Testis (tissue), 2 donors: ENCODE data around the gene PSMC3.

Experiments used
- POLR2A ChIP-seq: fragments of 450-650 bp; IDR thresholded peaks from one replicate; pipeline ENCODE4 v1.6.1; 2017; ENCODE audit warnings: antibody characterized with exemption, mild to moderate bottlenecking, moderate library complexity
- TF ChIP-seq, protein P1 (sequence below), 3 experiments: fragments of 450-650 bp in 2 of 3; fragments of 200-600 bp in 1 of 3; sonication (generic) in 1 of 3; IDR thresholded peaks; one replicate each; pipeline ENCODE4 v1.5.1; 2016 to 2019; ENCODE audit warnings: antibody characterized with exemption in 3 of 3, mild to moderate bottlenecking in 2 of 3, moderate library complexity in 1 of 3

DNA sequence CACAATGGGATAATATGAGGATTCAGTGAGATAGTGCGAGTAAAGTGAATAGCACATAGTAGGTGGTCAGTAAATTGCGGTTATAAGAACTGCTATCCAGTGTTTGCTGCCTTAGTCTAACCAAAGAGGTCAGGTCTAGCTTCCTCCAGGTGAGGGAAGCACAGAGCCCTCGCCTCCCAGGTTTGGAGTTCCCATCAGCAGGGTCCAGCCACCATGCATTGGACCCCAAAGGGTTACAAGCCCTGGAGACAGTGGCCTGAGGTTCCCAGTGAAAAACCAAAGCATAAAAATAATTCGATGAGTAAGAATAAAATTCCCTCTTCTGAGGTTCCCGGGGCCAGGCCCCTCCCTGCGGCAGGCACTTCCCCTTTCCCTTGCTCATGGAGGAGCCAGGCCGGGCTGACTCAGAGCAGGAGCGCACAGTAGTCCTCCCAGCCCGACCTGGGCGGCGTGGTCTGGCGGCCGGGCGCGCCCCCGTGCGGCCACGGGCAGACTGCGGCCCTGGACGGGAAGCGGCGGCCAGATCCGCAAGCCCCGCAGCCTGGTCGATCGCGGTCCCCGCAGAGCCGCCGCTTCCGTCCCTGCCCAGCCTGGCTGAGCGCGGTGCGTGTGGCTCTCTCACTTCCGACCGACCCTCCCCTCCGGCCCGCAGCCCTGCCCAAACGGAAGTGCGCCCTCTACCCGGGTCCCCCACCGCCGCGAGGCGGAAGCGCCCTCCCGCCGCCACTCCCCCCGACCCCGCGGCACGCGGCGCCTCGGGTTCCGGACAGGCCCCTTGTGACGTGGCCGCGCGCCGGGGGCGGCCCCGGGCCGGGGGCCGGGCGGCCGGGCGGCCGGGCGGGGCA is 18.3 kb downstream of the PSMC3 start, which contains the start of gene SLC39A13:
- TF ChIP-seq, protein P1, sequence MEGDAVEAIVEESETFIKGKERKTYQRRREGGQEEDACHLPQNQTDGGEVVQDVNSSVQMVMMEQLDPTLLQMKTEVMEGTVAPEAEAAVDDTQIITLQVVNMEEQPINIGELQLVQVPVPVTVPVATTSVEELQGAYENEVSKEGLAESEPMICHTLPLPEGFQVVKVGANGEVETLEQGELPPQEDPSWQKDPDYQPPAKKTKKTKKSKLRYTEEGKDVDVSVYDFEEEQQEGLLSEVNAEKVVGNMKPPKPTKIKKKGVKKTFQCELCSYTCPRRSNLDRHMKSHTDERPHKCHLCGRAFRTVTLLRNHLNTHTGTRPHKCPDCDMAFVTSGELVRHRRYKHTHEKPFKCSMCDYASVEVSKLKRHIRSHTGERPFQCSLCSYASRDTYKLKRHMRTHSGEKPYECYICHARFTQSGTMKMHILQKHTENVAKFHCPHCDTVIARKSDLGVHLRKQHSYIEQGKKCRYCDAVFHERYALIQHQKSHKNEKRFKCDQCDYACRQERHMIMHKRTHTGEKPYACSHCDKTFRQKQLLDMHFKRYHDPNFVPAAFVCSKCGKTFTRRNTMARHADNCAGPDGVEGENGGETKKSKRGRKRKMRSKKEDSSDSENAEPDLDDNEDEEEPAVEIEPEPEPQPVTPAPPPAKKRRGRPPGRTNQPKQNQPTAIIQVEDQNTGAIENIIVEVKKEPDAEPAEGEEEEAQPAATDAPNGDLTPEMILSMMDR (IDR thresholded peaks at IDR 0.05), result peak; percentile 80 to 86 (median 86)
- peak; percentile 66 for TF ChIP-seq POLR2A
